Central memory CD8-positive, alpha-beta T cell (primary cell): ENCODE results near the gene OGFOD3.
A peak's percentile ranks its signal among the peaks of the same experiment; 100 is the strongest.
"Not testable (repeated sequence)": the region's sequence is repeated elsewhere in the genome, so short reads cannot be mapped to it uniquely, and the experiment has no call there.

Experiments used
- ATAC-seq: fragments of 150-1000 bp; cut with Tn5 transposase; replicated peaks from 2 replicates; pipeline ENCODE4 v1.10.0; 2022; ENCODE audit warnings: mild to moderate bottlenecking, moderate FRiP score, moderate number of reproducible peaks; ENCODE audit not compliant: poor library complexity, severe bottlenecking; ENCODE audit errors: extremely low read depth
- DNase-seq, 2 donors: peaks; one replicate each; pipeline ENCODE4 v3.0.0; 2021; ENCODE audit warnings: low spot score in 2 of 2
- H3K27ac Mint-ChIP-seq: one replicate; pipeline ENCODE4 v1.8.0; 2022; ENCODE audit warnings: low read depth, mild to moderate bottlenecking, moderate library complexity, mixed read lengths
- H3K27me3 Mint-ChIP-seq: one replicate; pipeline ENCODE4 v1.8.0; 2022; ENCODE audit warnings: mixed read lengths
- H3K36me3 Mint-ChIP-seq: one replicate; pipeline ENCODE4 v1.8.0; 2022; ENCODE audit warnings: mild to moderate bottlenecking, moderate library complexity, mixed read lengths; ENCODE audit not compliant: insufficient read depth
- H3K4me1 Mint-ChIP-seq: one replicate; pipeline ENCODE4 v1.8.0; 2022; ENCODE audit warnings: mixed read lengths
- H3K4me3 Mint-ChIP-seq: one replicate; pipeline ENCODE4 v1.8.0; 2022; ENCODE audit warnings: mild to moderate bottlenecking, moderate library complexity, mixed read lengths
- H3K9me3 Mint-ChIP-seq: one replicate; pipeline ENCODE4 v1.8.0; 2022; ENCODE audit warnings: mixed read lengths

OGFOD3 gene

DNA sequence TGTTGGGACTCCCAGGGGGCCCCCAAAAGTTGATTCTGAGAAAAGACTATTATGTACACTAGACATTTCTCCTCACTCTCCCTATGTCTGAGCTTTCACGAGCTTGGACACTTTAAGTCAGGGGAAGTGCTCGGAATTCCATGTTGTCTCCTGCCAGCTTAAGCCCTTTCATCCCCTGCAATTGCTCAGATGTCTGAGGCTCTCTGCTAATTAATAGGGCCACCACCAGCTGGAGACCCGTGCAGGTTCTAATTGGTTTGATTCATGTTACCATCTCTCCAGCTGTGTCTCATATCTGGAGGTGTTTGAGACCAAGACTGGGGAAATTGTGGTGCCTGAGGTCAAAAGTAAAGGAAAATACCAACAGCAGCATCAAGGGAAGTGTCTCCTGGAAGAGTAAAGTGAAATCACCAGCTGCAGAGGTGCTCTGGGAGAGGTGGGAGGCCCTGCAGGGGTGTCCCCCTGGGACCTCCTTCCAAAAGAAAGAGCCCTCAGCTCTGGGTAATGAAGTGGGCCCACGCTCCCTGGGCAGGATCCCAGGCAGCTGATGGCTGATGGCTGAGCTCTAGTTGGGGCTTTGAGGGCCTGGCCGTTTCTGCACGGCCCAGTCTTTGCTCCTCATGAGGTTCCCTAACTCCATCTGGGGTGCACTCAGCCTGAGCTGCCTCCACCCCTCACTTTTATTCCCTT, 52.6 kb downstream of the OGFOD3 start:
- H3K4me1 Mint-ChIP-seq = peaks cover 2% of the 10 kb centered on the region
- no peaks in the 10 kb centered on the region for H3K9me3 Mint-ChIP-seq
- DNase-seq = no peak
- no peaks in the 10 kb centered on the region for H3K36me3 Mint-ChIP-seq
- no peak overlapping the region for H3K4me3 Mint-ChIP-seq
- H3K27me3 Mint-ChIP-seq = peaks cover 42% of the 10 kb centered on the region
- no peak for ATAC-seq
- H3K27ac Mint-ChIP-seq = no peak overlapping the region

DNA sequence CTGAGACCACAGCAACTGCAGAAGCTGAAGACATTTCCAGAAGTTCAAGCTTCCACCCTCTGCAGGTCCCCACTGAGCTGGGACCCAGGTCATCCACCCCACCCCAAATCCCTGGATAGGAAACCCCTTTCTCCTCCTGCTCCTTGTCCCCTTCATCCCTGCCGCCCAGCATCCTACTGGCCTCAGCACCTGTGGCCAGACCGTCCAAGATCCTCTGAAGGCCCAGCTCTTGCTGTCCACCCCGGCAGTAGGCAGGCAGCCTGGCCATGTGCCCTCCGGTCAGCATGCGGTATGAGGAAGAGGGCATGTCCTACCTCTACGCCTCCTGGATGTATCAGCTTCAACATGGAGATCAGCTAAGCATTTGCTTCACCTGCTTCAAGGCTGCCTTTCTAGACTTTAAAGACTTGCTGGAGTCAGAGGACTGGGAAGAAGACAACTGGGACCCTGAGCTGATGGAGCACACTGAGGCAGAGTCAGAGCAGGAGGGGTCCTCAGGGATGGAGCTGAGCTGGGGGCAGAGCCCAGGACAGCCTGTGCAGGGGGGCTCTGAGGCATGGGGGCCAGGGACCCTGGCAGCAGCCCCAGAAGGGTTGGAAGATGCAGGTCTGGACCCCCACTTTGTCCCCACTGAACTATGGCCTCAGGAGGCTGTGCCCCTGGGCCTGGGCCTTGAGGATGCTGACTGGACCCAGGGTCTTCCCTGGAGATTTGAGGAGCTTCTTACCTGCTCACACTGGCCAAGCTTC, 56.3 kb downstream of the OGFOD3 start:
- Mint-ChIP-seq H3K9me3 (no peaks in the 10 kb centered on the region), H3K4me3 (no peak overlapping the region), H3K4me1 (peaks cover 5% of the 10 kb centered on the region), H3K27me3 (peaks cover 22% of the 10 kb centered on the region), H3K36me3 (no peaks in the 10 kb centered on the region), H3K27ac (peak overlapping the region; percentile 59)
- ATAC-seq = no peak
- DNase-seq = no peak

DNA sequence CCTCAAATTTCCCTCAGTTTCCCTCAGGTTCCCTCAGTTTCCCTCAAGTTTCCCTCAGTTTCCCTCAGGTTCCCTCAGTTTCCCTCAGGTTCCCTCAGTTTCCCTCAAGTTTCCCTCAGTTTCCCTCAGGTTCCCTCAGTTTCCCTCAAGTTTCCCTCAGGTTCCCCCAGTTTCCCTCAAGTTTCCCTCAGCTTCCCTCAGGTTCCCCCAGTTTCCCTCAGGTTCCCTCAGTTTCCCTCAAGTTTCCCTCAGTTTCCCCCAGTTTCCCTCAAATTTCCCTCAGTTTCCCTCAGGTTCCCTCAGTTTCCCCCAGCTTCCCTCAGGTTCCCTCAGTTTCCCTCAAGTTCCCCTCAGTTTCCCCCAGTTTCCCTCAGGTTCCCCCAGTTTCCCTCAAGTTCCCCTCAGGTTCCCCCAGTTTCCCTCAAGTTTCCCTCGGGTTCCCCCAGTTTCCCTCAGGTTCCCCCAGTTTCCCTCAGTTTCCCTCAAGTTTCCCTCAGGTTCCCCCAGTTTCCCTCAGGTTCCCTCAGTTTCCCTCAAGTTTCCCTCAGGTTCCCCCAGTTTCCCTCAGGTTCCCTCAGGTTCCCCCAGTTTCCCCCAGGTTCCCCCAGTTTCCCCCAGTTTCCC, 58.8 kb downstream of the OGFOD3 start:
- not testable (repeated sequence) for H3K36me3 Mint-ChIP-seq, H3K27ac Mint-ChIP-seq, H3K4me3 Mint-ChIP-seq, DNase-seq, H3K9me3 Mint-ChIP-seq, H3K4me1 Mint-ChIP-seq, ATAC-seq
- peaks cover 29% of the 10 kb centered on the region for H3K27me3 Mint-ChIP-seq

- H3K4me1 Mint-ChIP-seq = peaks cover 5% of the 10 kb centered on the region
- H3K4me3 Mint-ChIP-seq = no peak within 1 kb of the TSS
- H3K9me3 Mint-ChIP-seq = no peaks in the 10 kb centered on the region
- DNase-seq = no peak
- no peak within 1 kb of the TSS for H3K27ac Mint-ChIP-seq
- ATAC-seq = peak; percentile 40
- peaks cover 31% of the 10 kb centered on the region for H3K27me3 Mint-ChIP-seq
- H3K36me3 Mint-ChIP-seq = no peaks in the 10 kb centered on the region
These were observed 59.7 kb downstream of the OGFOD3 start, which contains the start of gene TEX19 for GRCh38 chr17:82358465-82359350. TEX19 (plus strand) TSS chr17:82359247; CDS start chr17:82362151, 2,904 bp downstream.

GRCh38 chr17:82357394-82357793, 61.0 kb downstream of the OGFOD3 start:
- Mint-ChIP-seq H3K27me3 (peaks cover 31% of the 10 kb centered on the region), H3K9me3 (no peaks in the 10 kb centered on the region), H3K4me3 (no peak overlapping the region), H3K36me3 (no peaks in the 10 kb centered on the region), H3K27ac (no peak overlapping the region), H3K4me1 (peaks cover 5% of the 10 kb centered on the region)
- ATAC-seq (no peak), DNase-seq (no peak)

DNA sequence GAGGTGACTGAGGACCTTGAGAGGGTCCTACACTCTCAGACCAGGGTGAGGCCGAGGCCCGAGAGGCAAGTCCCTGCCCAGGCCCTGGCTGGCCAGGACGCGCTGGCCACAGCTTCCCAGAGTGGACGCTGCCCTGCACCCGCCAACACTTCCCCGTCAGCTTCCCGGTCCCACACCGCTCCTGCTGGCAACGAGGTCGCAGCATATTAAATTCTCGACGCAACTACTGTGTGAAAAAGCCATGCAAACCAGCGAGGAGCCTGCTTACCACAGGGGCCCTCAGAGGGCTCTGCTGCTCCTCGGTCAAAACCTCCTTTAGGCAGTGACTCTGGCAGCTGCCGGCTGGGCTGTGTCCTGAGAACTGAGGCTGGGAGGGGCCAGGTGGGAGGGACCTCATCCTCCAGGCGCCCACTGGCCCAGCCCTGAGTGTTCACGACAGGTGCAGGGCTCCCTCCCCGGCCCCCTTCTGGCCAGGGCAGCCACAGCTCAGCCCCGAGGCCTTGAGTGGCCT, 61.5 kb downstream of the OGFOD3 start:
- peaks cover 3% of the 10 kb centered on the region for H3K36me3 Mint-ChIP-seq
- ATAC-seq (no peak), DNase-seq (no peak)
- H3K4me1 Mint-ChIP-seq = peaks cover 5% of the 10 kb centered on the region
- peaks cover 28% of the 10 kb centered on the region for H3K27me3 Mint-ChIP-seq
- no peak overlapping the region for H3K27ac Mint-ChIP-seq
- H3K9me3 Mint-ChIP-seq = no peaks in the 10 kb centered on the region
- H3K4me3 Mint-ChIP-seq = no peak overlapping the region

- H3K4me1 Mint-ChIP-seq = peaks cover 5% of the 10 kb centered on the region
- no peak overlapping the region for H3K4me3 Mint-ChIP-seq
- H3K27me3 Mint-ChIP-seq = peaks cover 24% of the 10 kb centered on the region
- no peak overlapping the region for H3K27ac Mint-ChIP-seq
- DNase-seq (no peak), ATAC-seq (no peak)
- no peaks in the 10 kb centered on the region for H3K9me3 Mint-ChIP-seq
- peaks cover 4% of the 10 kb centered on the region for H3K36me3 Mint-ChIP-seq
These were observed 62.5 kb downstream of the OGFOD3 start for GRCh38 chr17:82355770-82356427.

GRCh38 chr17:82354804-82355308, 63.5 kb downstream of the OGFOD3 start:
- Mint-ChIP-seq H3K4me1 (peaks cover 5% of the 10 kb centered on the region), H3K9me3 (no peaks in the 10 kb centered on the region), H3K4me3 (no peak overlapping the region), H3K36me3 (peaks cover 4% of the 10 kb centered on the region), H3K27ac (no peak overlapping the region), H3K27me3 (peaks cover 24% of the 10 kb centered on the region)
- no peak for DNase-seq
- no peak for ATAC-seq

DNA sequence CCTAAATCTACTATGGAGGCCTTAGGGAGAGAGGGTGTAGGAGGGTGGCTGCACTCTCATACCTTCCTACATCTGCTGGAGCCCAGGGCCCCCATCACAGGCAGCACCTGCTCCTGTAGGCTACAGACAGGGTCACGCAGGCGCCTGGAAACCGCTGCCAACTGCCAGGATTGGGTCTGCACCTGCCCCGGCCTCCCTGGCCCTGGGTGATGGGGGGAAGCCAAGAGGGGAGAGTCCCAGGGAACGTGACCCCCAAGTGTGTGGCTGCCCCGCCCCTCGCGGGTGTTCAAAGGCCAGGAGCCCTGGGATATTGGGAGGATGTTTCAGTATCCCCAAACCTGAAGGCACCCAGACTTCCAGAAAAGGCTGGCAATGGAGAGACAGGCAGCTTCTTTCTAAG, 64.9 kb downstream of the OGFOD3 start:
- Mint-ChIP-seq H3K27me3 (peaks cover 31% of the 10 kb centered on the region), H3K36me3 (peaks cover 4% of the 10 kb centered on the region), H3K9me3 (no peaks in the 10 kb centered on the region), H3K4me3 (no peak overlapping the region), H3K4me1 (peaks cover 4% of the 10 kb centered on the region), H3K27ac (no peak overlapping the region)
- DNase-seq (no peak), ATAC-seq (no peak)

GRCh38 chr17:82351713-82352488, 66.5 kb downstream of the OGFOD3 start:
- Mint-ChIP-seq H3K4me3 (no peak overlapping the region), H3K27me3 (peaks cover 28% of the 10 kb centered on the region), H3K4me1 (no peaks in the 10 kb centered on the region), H3K36me3 (peaks cover 4% of the 10 kb centered on the region), H3K27ac (no peak overlapping the region), H3K9me3 (no peaks in the 10 kb centered on the region)
- DNase-seq (peak; percentile 71 to 76), ATAC-seq (peak; percentile 76)

GRCh38 chr17:82351254-82351712, 67.1 kb downstream of the OGFOD3 start:
- Mint-ChIP-seq H3K4me1 (no peaks in the 10 kb centered on the region), H3K27ac (no peak overlapping the region), H3K36me3 (peaks cover 4% of the 10 kb centered on the region), H3K4me3 (no peak overlapping the region), H3K27me3 (peaks cover 34% of the 10 kb centered on the region), H3K9me3 (no peaks in the 10 kb centered on the region)
- DNase-seq = no peak
- ATAC-seq = peak; percentile 13
